ENCODE data around the gene DGLUCY. TPM values are rescaled to one million over a fixed set of nuclear protein-coding genes. Genes with fewer than 3 reads are reported as not detected.
"Not testable (repeated sequence)": the region's sequence is repeated elsewhere in the genome, so short reads cannot be mapped to it uniquely, and the experiment has no call there.

The DGLUCY gene
- total RNA-seq, 1 experiment from 2014 or later: 26.7 TPM

DNA sequence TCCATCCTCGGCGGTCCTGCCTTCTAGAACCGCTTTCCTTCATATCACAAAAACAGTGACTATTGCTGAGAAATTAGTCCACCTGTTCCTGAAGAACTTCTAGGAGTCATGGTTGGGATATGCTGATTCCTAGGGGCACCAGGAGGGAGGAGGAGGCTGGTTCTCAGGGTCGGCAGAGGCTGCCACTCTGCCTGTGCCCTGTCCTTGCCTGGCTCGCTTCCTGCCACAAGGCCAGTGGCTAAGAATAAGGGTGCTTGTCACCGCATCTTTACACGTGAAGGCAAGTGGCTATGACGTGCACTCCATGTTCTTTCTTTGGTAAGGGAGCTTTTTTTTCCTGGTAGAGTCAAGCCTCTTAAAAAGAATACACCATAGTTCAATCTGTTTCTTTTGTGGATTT is 18.7 kb upstream of the DGLUCY start:
- Histone ChIP-seq H3K4me3 (ENCODE audit: low read depth, low read length, poor library complexity, severe bottlenecking) (no peak overlapping the region), H3K27ac (ENCODE audit: low read depth, low read length, poor library complexity, severe bottlenecking) (no peak overlapping the region), H3K4me1 (ENCODE audit: insufficient read depth, low read length, poor library complexity, severe bottlenecking) (no peaks in the 10 kb centered on the region), H3K9me3 (ENCODE audit: low read depth, low read length, poor library complexity, severe bottlenecking) (no peaks in the 10 kb centered on the region), H3K27me3 (replicated peaks; ENCODE audit: insufficient read depth, low read depth, low read length, poor library complexity) (no peaks in the 10 kb centered on the region), H3K36me3 (ENCODE audit: insufficient read depth, low read length, poor library complexity, severe bottlenecking) (no peaks in the 10 kb centered on the region)
- BruUV-seq (replicated peaks): no TSS peak
- ChIA-PET POLR2A (ENCODE audit: low non-redundant PET) (no interaction called here), CTCF (no interaction called here)
- TF ChIP-seq, protein P1, sequence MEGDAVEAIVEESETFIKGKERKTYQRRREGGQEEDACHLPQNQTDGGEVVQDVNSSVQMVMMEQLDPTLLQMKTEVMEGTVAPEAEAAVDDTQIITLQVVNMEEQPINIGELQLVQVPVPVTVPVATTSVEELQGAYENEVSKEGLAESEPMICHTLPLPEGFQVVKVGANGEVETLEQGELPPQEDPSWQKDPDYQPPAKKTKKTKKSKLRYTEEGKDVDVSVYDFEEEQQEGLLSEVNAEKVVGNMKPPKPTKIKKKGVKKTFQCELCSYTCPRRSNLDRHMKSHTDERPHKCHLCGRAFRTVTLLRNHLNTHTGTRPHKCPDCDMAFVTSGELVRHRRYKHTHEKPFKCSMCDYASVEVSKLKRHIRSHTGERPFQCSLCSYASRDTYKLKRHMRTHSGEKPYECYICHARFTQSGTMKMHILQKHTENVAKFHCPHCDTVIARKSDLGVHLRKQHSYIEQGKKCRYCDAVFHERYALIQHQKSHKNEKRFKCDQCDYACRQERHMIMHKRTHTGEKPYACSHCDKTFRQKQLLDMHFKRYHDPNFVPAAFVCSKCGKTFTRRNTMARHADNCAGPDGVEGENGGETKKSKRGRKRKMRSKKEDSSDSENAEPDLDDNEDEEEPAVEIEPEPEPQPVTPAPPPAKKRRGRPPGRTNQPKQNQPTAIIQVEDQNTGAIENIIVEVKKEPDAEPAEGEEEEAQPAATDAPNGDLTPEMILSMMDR (conservative IDR thresholded peaks at IDR 0.05; ENCODE audit: low read depth, low read length): no peak
- intact Hi-C loops (cut with micrococcal nuclease; ENCODE audit: unreplicated experiment): no loop called here
- no peak for DNase-seq (ENCODE audit: low spot score)

DNA sequence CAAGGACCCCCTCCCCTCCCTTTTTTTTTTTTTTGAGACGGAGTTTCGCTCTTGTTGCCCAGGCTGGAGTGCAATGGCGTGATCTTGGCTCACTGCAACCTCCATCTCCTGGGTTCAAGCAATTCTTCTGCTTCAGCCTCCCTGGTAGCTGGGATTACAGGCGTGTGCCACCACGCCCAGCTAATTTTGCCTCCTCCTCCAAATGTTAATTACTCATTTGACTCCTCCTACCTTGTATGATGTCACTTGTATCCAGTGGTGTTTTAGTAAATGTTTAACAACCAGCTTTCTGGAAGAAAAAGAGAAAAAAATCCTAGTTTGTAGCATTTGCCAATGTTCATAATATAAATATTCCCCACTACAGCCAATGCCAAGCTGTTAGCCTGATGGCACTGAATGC is 16.2 kb upstream of the DGLUCY start:
- H3K4me3 ChIP-seq (ENCODE audit: low read depth, low read length, poor library complexity, severe bottlenecking); H3K9me3 ChIP-seq (ENCODE audit: low read depth, low read length, poor library complexity, severe bottlenecking); DNase-seq (ENCODE audit: low spot score); CTCF ChIA-PET; H3K27ac ChIP-seq (ENCODE audit: low read depth, low read length, poor library complexity, severe bottlenecking); H3K4me1 ChIP-seq (ENCODE audit: insufficient read depth, low read length, poor library complexity, severe bottlenecking); intact Hi-C loops (cut with micrococcal nuclease; ENCODE audit: unreplicated experiment); H3K36me3 ChIP-seq (ENCODE audit: insufficient read depth, low read length, poor library complexity, severe bottlenecking); H3K27me3 ChIP-seq (replicated peaks; ENCODE audit: insufficient read depth, low read depth, low read length, poor library complexity); BruUV-seq (replicated peaks); POLR2A ChIA-PET (ENCODE audit: low non-redundant PET): not testable (repeated sequence)

DNA sequence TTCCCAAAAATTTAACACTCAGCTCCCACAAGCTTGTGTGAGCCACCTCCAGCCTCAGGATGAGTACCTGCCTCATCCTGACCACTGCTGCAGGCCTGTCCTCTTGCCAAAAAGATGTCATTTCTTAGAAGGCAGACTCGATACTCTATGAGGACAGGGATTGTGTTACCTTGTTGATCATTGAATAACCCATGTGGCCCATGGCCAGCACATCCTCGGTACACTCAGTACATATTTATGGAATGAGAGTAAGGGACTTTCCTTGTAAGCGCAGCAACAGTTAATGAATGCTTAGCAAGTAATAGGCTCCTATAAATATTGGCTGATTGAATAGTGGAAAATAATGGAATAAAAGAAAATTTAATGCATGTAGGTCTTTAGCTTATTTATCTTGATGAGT is 15.3 kb upstream of the DGLUCY start:
- Histone ChIP-seq H3K27me3 (replicated peaks; ENCODE audit: insufficient read depth, low read depth, low read length, poor library complexity) (no peaks in the 10 kb centered on the region), H3K27ac (ENCODE audit: low read depth, low read length, poor library complexity, severe bottlenecking) (no peak overlapping the region), H3K4me3 (ENCODE audit: low read depth, low read length, poor library complexity, severe bottlenecking) (no peak overlapping the region), H3K36me3 (ENCODE audit: insufficient read depth, low read length, poor library complexity, severe bottlenecking) (no peaks in the 10 kb centered on the region), H3K4me1 (ENCODE audit: insufficient read depth, low read length, poor library complexity, severe bottlenecking) (no peaks in the 10 kb centered on the region), H3K9me3 (ENCODE audit: low read depth, low read length, poor library complexity, severe bottlenecking) (no peaks in the 10 kb centered on the region)
- BruUV-seq (replicated peaks): no TSS peak
- no peak for DNase-seq (ENCODE audit: low spot score)
- intact Hi-C loops (cut with micrococcal nuclease; ENCODE audit: unreplicated experiment): no loop called here
- POLR2A ChIA-PET (ENCODE audit: low non-redundant PET): no interaction called here
- CTCF ChIA-PET: no interaction called here
- TF ChIP-seq, protein P1 (conservative IDR thresholded peaks at IDR 0.05; ENCODE audit: low read depth, low read length): no peak
- no peak for TF ChIP-seq EZH2 (IDR thresholded peaks at IDR 0.05; ENCODE audit: borderline replicate concordance, low read depth, low read length, poor library complexity, severe bottlenecking)

DNA sequence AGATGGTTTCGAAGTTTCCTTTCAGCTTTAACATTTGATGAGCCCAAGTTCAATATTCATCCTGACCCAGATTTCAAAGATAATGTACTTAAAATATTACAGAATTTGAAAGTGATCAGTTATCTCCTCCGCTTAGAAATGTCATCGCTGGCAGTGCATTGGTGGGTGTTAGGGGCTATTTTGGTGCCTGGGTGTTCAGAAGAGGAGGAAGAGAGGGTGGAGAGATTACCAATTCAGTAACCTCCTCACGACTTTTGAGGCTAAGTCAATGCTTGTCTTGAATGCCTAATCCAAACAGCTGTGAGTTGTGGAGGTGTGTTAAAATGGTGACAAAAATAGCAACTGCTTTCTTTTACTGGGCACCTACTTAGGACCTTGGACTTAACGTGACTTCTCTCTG is 13.8 kb upstream of the DGLUCY start:
- BruUV-seq (replicated peaks): no TSS peak
- no peaks in the 10 kb centered on the region for H3K9me3 ChIP-seq (ENCODE audit: low read depth, low read length, poor library complexity, severe bottlenecking)
- DNase-seq (ENCODE audit: low spot score): no peak
- no peaks in the 10 kb centered on the region for H3K36me3 ChIP-seq (ENCODE audit: insufficient read depth, low read length, poor library complexity, severe bottlenecking)
- TF ChIP-seq, protein P1 (conservative IDR thresholded peaks at IDR 0.05; ENCODE audit: low read depth, low read length): no peak
- no peak for TF ChIP-seq EZH2 (IDR thresholded peaks at IDR 0.05; ENCODE audit: borderline replicate concordance, low read depth, low read length, poor library complexity, severe bottlenecking)
- H3K27ac ChIP-seq (ENCODE audit: low read depth, low read length, poor library complexity, severe bottlenecking): no peak overlapping the region
- no peaks in the 10 kb centered on the region for H3K27me3 ChIP-seq (replicated peaks; ENCODE audit: insufficient read depth, low read depth, low read length, poor library complexity)
- intact Hi-C loops (cut with micrococcal nuclease; ENCODE audit: unreplicated experiment): no loop called here
- POLR2A ChIA-PET (ENCODE audit: low non-redundant PET): no interaction called here
- no peak overlapping the region for H3K4me3 ChIP-seq (ENCODE audit: low read depth, low read length, poor library complexity, severe bottlenecking)
- CTCF ChIA-PET: no interaction called here
- no peaks in the 10 kb centered on the region for H3K4me1 ChIP-seq (ENCODE audit: insufficient read depth, low read length, poor library complexity, severe bottlenecking)
